Measurements from ENCODE around the gene SERPINA12.

The SERPINA12 gene

GRCh38 chr14:94462219-94462551 lies 47.1 kb downstream of the SERPINA12 start:
- no peak for DNase-seq

DNA sequence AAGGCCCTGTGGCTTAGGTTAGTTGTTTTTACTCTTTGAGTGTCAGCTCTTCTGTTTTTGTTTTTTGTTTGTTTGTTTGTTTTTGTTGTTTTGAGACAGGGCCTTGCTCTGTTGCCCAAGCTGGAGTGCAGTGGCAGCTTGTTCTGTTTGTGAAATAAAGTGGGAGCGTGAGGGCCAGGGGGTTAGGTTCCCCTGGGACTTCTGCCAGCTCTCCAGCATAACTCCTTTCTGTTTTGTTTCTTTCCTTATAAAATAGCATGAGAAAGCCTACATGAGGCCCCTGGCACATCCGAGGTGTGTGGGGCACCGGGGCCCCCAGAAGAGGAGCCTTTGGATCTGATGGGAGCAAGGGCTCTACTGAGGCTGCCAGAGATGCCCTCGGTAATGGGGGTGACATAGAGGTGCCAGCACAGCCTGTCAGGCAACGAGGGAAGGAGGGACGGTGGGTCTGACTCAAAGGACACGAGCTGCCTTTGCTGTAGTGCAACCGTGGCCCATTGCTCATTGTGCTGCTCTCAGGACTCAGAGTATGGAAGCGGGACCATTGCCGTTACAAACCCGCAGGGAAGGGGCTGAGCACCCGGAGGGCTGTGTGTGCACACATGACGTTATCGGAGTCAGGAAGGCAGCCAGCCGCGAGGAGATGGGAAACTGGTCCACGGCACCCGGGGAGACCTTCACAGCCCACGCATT lies 47.6 kb downstream of the SERPINA12 start:
- DNase-seq: no peak

- DNase-seq: no peak
Measured at GRCh38 chr14:94460631-94461416, 48.4 kb downstream of the SERPINA12 start.

- no peak for DNase-seq
Measured at GRCh38 chr14:94458558-94459205, 50.6 kb downstream of the SERPINA12 start.

GRCh38 chr14:94458096-94458495 lies 51.2 kb downstream of the SERPINA12 start:
- no peak for DNase-seq

DNA sequence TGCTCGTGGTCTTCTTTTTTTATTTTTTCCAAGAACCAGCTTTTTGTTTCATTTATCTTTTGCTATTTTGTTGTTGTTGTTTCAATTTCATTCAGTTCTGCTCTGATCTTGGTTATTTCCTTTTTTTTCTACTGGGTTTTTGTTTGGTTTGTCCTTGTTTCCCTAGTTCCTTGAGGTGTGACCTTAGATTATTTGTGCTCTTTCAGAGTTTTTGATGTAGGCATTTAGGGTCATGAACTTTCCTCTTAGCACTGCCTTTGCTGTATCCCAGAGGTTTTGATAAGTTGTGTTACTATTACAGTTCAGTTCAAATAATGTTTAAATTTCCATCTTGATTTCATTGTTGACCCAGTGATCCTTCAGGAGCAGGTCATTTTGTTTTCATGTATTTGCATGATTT lies 53.3 kb downstream of the SERPINA12 start:
- no peak for DNase-seq

GRCh38 chr14:94451826-94452225 lies 57.4 kb downstream of the SERPINA12 start:
- DNase-seq: no peak

DNA sequence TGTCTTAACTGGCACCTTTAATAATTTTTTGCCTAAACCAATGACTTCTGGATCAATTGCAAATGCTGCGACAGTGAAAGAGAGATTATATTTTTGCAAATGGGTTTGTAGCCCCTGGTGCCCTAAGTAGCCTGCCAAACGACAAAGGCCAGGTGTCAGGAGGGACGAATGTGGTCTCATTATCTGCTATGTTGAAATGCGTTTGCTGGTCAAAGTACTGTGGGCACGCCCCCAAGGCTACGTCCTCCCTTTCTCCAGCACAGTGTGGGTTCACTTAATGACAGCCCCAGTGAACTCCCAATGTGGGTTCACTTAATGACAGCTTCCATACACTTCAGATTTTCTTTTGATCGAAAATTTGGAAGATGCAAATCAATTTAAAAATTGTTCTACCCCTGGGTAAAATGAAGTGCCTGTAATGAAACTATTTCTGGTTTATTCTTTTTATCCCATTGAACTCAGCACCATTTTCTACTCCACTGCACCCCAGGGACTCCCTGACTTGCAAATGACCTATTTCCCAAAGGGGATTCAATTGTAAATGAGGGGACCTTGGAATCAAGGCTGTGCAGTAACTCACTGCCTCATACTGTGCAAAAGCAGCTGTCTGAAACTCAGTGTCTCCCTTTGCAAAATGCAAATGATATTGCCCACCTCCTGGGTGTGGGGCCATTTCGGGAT lies 58.0 kb downstream of the SERPINA12 start:
- DNase-seq: no peak

GRCh38 chr14:94450722-94451090 lies 58.6 kb downstream of the SERPINA12 start:
- no peak for DNase-seq

DNA sequence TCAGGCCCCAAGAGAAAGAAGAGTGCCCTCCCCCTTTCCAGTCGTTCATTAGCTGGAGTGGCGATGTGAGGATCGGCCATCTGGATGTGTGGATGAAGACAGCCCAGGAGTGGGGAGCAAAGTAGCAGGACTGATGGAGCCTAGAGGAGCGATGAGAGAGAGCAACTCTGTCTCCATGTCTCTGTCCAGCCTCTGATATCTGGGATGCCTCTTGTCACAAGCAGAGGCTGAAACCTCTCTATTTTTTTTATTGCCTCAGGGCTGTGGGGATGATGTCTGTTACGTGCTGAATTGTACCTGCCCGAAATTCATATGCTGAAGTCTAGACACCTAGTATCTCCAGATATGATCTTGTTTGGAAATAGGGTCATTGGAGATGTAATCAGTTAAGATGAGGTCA lies 59.3 kb downstream of the SERPINA12 start:
- no peak for DNase-seq

DNA sequence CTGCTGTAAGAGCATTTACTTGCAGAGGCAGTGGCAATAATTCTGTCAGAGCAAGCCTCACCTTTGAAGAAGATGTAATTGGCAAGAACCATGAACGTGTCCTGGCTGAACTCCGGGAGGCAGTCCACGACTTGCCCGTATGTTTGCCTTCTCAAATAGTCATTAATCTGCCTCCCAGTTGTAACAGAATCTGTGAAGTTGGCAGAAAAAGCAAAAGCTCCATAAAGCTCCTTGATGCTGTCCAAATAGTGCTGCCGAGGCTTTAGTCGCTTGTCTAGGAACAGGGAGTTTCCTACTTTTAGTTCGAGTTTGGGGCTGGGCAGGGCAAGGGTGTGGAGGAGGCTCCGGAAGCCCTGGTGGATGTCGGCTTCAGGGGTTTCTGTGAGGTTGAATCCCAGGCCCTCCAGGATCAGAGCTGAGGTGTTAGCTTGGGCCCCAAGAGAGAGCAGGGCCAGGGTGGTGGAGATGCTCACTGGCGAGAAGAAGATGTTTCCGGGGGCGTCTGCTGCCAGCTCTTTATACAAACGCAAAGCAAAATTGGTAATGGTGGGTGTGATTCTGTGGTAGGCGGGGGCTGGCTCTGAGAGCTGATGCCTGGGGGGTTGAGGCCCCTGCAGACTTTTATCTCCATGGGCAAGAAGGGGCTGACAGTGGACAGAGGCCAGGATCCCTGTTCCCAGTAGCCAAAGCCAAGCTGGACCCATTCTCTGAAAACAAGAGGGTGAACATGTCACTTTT lies 61.0 kb downstream of the SERPINA12 start:
- no peak for DNase-seq

GRCh38 chr14:94447206-94447605 lies 62.1 kb downstream of the SERPINA12 start:
- no peak for DNase-seq

GRCh38 chr14:94446126-94446525 lies 63.1 kb downstream of the SERPINA12 start:
- no peak for DNase-seq

DNA sequence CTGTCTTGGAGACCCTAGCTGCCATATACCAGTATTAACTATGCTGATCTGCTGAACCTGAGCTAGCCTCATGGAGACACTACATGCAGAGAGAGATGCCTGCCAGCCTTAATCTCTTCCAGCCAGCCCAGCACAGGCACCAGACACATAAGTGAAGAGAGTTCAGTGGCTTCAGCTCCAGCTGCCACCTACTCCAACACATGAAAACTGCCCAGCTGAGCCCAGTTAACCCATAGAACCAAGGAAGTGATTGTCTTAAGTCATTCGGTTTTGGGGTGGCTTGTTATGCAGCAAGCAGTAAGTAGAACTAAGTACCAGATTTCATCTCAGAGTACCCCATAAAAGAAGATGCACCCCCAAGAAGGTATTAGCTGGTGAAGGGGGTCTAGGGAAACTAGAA lies 64.3 kb downstream of the SERPINA12 start:
- DNase-seq: no peak

GRCh38 chr14:94441531-94442205 lies 67.6 kb downstream of the SERPINA12 start:
- no peak for DNase-seq

DNA sequence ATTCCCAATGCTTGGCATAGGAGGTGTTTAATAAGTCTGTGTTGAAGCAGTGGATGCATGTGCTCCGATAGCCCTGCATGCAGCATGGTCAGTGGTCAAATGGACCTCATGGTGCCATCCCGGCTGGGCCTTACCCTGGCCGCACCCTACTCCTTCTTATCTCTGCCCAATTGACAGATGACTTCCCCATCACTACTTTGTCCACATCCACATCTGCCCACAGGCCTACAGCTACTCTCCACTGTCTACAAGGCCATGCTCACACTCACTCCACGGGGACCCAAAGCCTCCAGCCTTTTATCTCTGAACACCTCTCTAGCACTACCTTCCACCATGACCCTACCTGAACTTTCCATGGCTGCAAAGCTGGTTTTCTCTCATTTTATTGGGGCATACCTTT lies 68.1 kb downstream of the SERPINA12 start:
- no peak for DNase-seq

DNA sequence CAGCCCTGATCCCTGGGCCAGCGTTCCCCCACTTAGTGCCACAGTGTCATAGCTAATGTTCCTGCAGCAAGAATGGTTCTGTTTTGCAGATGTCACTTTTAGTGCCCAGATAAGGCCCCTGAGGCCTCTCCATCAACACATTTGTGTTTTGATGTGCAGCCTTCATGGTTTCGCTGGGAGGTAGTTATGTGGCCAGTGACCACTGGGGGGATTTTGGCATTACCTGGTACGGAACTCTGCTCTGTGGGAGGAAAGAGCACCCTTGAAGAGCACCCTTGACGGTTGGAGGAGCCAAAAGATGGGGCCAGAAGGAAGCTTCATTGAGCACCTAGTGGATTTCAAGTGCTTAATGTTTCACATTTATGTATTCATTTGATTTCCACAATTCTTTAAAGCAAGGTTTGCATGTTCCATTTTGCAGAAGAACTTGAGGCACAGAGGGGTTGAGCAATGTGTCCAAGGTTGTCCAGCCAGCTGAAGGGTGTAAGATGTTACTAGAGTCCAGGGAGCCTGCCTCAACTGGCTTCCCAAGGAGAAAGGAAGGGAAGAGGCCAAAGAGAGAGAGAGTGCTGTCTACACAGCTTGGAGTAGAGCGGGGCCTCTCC lies 69.7 kb downstream of the SERPINA12 start:
- no peak for DNase-seq

Measured in hippocampal formation (tissue), 2 donors.